ENCODE measurements around the gene CNIH3.

The CNIH3 gene

GRCh38 chr1:224749916-224750315 is 133.8 kb downstream of the CNIH3 start:
- ATAC-seq: no peak

- no peak for ATAC-seq
Observed at GRCh38 chr1:224751624-224752311, 135.7 kb downstream of the CNIH3 start.

- no peak for ATAC-seq
Observed at GRCh38 chr1:224753491-224753890, 137.4 kb downstream of the CNIH3 start.

- no peak for ATAC-seq
Observed at GRCh38 chr1:224755586-224755985, 139.5 kb downstream of the CNIH3 start.

- no peak for ATAC-seq
Observed at GRCh38 chr1:224757508-224757907, 141.4 kb downstream of the CNIH3 start.

GRCh38 chr1:224759135-224759534 is 143.0 kb downstream of the CNIH3 start:
- no peak for ATAC-seq

- ATAC-seq: no peak
Observed at GRCh38 chr1:224759681-224760091, 143.6 kb downstream of the CNIH3 start.

- ATAC-seq: no peak
Observed at GRCh38 chr1:224760163-224760562, 144.0 kb downstream of the CNIH3 start.

- ATAC-seq: no peak
Observed at GRCh38 chr1:224761245-224761644, 145.1 kb downstream of the CNIH3 start.

GRCh38 chr1:224762046-224762445 is 145.9 kb downstream of the CNIH3 start:
- no peak for ATAC-seq

- ATAC-seq: no peak
Observed at GRCh38 chr1:224762701-224763100, 146.6 kb downstream of the CNIH3 start.

- ATAC-seq: no peak
Observed at GRCh38 chr1:224763126-224763775, 147.1 kb downstream of the CNIH3 start.

- ATAC-seq: no peak
Observed at GRCh38 chr1:224766266-224766665, 150.1 kb downstream of the CNIH3 start.

GRCh38 chr1:224767031-224767430 is 150.9 kb downstream of the CNIH3 start:
- no peak for ATAC-seq

- no peak for ATAC-seq
Observed at GRCh38 chr1:224767676-224768075, 151.6 kb downstream of the CNIH3 start.

GRCh38 chr1:224768971-224769370 is 152.9 kb downstream of the CNIH3 start:
- ATAC-seq: no peak

GRCh38 chr1:224769452-224770335 is 153.6 kb downstream of the CNIH3 start:
- ATAC-seq: no peak

GRCh38 chr1:224770336-224770693 is 154.2 kb downstream of the CNIH3 start:
- no peak for ATAC-seq

- no peak for ATAC-seq
Observed at GRCh38 chr1:224773646-224774045, 157.5 kb downstream of the CNIH3 start.

GRCh38 chr1:224774378-224774777 is 158.3 kb downstream of the CNIH3 start:
- ATAC-seq: no peak

- ATAC-seq: no peak
Observed at GRCh38 chr1:224777180-224777579, 161.1 kb downstream of the CNIH3 start.

GRCh38 chr1:224779536-224779935 is 163.4 kb downstream of the CNIH3 start:
- no peak for ATAC-seq

GRCh38 chr1:224780736-224781135 is 164.6 kb downstream of the CNIH3 start:
- no peak for ATAC-seq

- no peak for ATAC-seq
Observed at GRCh38 chr1:224781800-224782199, 165.7 kb downstream of the CNIH3 start.

Measured in activated CD4-positive, CD25-positive, alpha-beta regulatory T cell treated with anti-CD3 and anti-CD28 coated beads, Interleukin-2, amount 50 U/mL, for 24 hours (primary cell).